ENCODE results near the gene CLDN5. TPM values are rescaled to one million over a fixed set of nuclear protein-coding genes. Genes with fewer than 3 reads are reported as not detected.

Gene CLDN5
- total and polyA plus RNA-seq, 2 of the 4 experiments (the other 2 are of a cell fraction) = 0.18 to 0.21 TPM

GRCh38 chr22:19482297-19482696 is 41.9 kb downstream of the CLDN5 start:
- H3K14ac ChIP-seq (replicated peaks; ENCODE audit: low read depth, low read length) = no peak overlapping the region
- no peak overlapping the region for H3K18ac ChIP-seq (ENCODE audit: low read depth, low read length)
- POLR2A ChIA-PET (ENCODE audit: unreplicated experiment) = no interaction called here
- BruUV-seq (replicated peaks) = no TSS peak
- H4K5ac ChIP-seq (ENCODE audit: low read depth, low read length) = no peak overlapping the region
- H3K56ac ChIP-seq (ENCODE audit: extremely low read depth, insufficient read depth, low read length) = no peak overlapping the region
- WGBS, 2 experiments (ENCODE audit: extremely low coverage in 2 of 2, insufficient read length in 1 of 2) = 100% methylated on average over 4 of the region's 9 CpGs; no CpG with 5 or more reads in 1 of the 2 experiments
- no peak for TF ChIP-seq SMC3 (IDR thresholded peaks at IDR 0.05; ENCODE audit: low read depth, low read length)
- TF ChIP-seq CHD1 (IDR thresholded peaks at IDR 0.05; ENCODE audit: low read depth, low read length) = no peak
- TF ChIP-seq RCOR1 (IDR thresholded peaks at IDR 0.05; ENCODE audit: insufficient replicate concordance, low read length) = no peak
- TF ChIP-seq NFE2L2 (IDR thresholded peaks at IDR 0.05; ENCODE audit: low read depth, low read length) = no peak
- TF ChIP-seq FOS (IDR thresholded peaks at IDR 0.05; ENCODE audit: low read depth, low read length) = no peak
- TF ChIP-seq MXI1 (IDR thresholded peaks at IDR 0.05; ENCODE audit: borderline replicate concordance, low read depth, low read length) = no peak
- no peak for TF ChIP-seq MAZ (IDR thresholded peaks at IDR 0.05; ENCODE audit: borderline replicate concordance, low read depth, low read length)
- no peak for TF ChIP-seq RFX5 (IDR thresholded peaks at IDR 0.05; ENCODE audit: low read depth, low read length)
- no peak for TF ChIP-seq MAFK (IDR thresholded peaks at IDR 0.05; ENCODE audit: low read depth, low read length)
- TF ChIP-seq, protein P1, sequence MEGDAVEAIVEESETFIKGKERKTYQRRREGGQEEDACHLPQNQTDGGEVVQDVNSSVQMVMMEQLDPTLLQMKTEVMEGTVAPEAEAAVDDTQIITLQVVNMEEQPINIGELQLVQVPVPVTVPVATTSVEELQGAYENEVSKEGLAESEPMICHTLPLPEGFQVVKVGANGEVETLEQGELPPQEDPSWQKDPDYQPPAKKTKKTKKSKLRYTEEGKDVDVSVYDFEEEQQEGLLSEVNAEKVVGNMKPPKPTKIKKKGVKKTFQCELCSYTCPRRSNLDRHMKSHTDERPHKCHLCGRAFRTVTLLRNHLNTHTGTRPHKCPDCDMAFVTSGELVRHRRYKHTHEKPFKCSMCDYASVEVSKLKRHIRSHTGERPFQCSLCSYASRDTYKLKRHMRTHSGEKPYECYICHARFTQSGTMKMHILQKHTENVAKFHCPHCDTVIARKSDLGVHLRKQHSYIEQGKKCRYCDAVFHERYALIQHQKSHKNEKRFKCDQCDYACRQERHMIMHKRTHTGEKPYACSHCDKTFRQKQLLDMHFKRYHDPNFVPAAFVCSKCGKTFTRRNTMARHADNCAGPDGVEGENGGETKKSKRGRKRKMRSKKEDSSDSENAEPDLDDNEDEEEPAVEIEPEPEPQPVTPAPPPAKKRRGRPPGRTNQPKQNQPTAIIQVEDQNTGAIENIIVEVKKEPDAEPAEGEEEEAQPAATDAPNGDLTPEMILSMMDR (conservative IDR thresholded peaks at IDR 0.05; ENCODE audit: low read depth, low read length) = no peak
- TF ChIP-seq CEBPB (IDR thresholded peaks at IDR 0.05; ENCODE audit: low read depth, low read length) = no peak
- no peak overlapping the region for H3K23ac ChIP-seq (ENCODE audit: low read depth, low read length)
- no peak overlapping the region for H2BK20ac ChIP-seq (ENCODE audit: low read depth, low read length)
- no peak overlapping the region for H3K9ac ChIP-seq (ENCODE audit: low read depth, low read length)
- no peak overlapping the region for H2AK9ac ChIP-seq (replicated peaks; ENCODE audit: low read depth, low read length, poor library complexity)
- no peak overlapping the region for H2BK5ac ChIP-seq (ENCODE audit: low read depth, low read length, poor library complexity, severe bottlenecking)
- H4K8ac ChIP-seq (ENCODE audit: low read depth in 2 of 2, low read length in 2 of 2) = no peak overlapping the region
- no peak overlapping the region for H2BK15ac ChIP-seq (ENCODE audit: low read depth, low read length)
- H4K20me1 ChIP-seq (ENCODE audit: insufficient read depth, low read length) = peaks cover 5% of the 10 kb centered on the region; the same call in 1 of the 2 replicates
- no peak overlapping the region for H3K4me2 ChIP-seq (ENCODE audit: low read depth, low read length)
- H3K27me3 ChIP-seq (ENCODE audit: control insufficient read depth, insufficient read depth, low read length) = no peaks in the 10 kb centered on the region
- ATAC-seq (ENCODE audit: low read depth) (no peak), DNase-seq (no peak)
- in situ Hi-C loops (cut with MboI; ENCODE audit: low sequenced_read_pairs) = no loop called here
- 0 out of 2 replicates have a peak, but pooled peaks cover 3% of the 10 kb centered on the region for H3K9me1 ChIP-seq (ENCODE audit: insufficient read depth, low read length)
- no peak overlapping the region for H2AFZ ChIP-seq (replicated peaks; ENCODE audit: low read length, poor library complexity)
- H2AK5ac ChIP-seq (ENCODE audit: low read depth, low read length) = no peak overlapping the region
- dilution Hi-C loops (cut with HindIII; ENCODE audit: low sequenced_read_pairs, unreplicated experiment) = no loop called here
- no peaks in the 10 kb centered on the region for H3K9me3 ChIP-seq (ENCODE audit: control insufficient read depth, insufficient read depth, low read length)
- H4K91ac ChIP-seq (ENCODE audit: insufficient read depth, low read depth, low read length) = no peak overlapping the region
- H2BK120ac ChIP-seq (ENCODE audit: low read depth, low read length) = no peak overlapping the region
- CTCF ChIA-PET = no interaction called here
- no peak overlapping the region for H3K4me3 ChIP-seq (ENCODE audit: insufficient read depth, low read depth, low read length)
- H3K27ac ChIP-seq (ENCODE audit: insufficient read depth, low read length) = no peak overlapping the region
- H3K36me3 ChIP-seq (ENCODE audit: control insufficient read depth, insufficient read depth, low read length) = peaks cover 1% of the 10 kb centered on the region; the same call in 1 of the 2 replicates
- peaks cover 3% of the 10 kb centered on the region for H3K4me1 ChIP-seq (ENCODE audit: control insufficient read depth, insufficient read depth, low read length)
- no peak overlapping the region for H3K4ac ChIP-seq (ENCODE audit: low read depth, low read length)
- peaks cover 17 to 35% of the 10 kb centered on the region in 2 experiments; a peak in 3 of 4 replicates for H3K79me1 ChIP-seq (ENCODE audit: low read depth in 1 of 2, low read length in 2 of 2)
- intact Hi-C loops (cut with micrococcal nuclease) = no loop called here
